ENCODE measurements around the gene CNN2. TPM values are rescaled to one million over a fixed set of nuclear protein-coding genes. Genes with fewer than 3 reads are reported as not detected.

Gene CNN2
- total and polyA plus RNA-seq, 2 of the 13 experiments (the other 11 are each of a cell fraction or from before 2014, with no cell fraction given) = 63.6 to 70.0 TPM

GRCh38 chr19:1026783-1027649 is 608 bp downstream of the CNN2 start (continued):
- TF ChIP-seq ZBTB10 (CRISPR knock-in tag; IDR thresholded peaks at IDR 0.05; ENCODE audit: borderline replicate concordance) (peak; percentile 89), GABPB1 (CRISPR knock-in tag; IDR thresholded peaks at IDR 0.05) (no peak), ZNF605 (CRISPR knock-in tag; IDR thresholded peaks at IDR 0.05) (no peak), YY1 (IDR thresholded peaks at IDR 0.05; ENCODE audit: insufficient read depth, insufficient replicate concordance, low read depth, low read length) (no peak), HOXD1 (CRISPR knock-in tag; IDR thresholded peaks at IDR 0.05) (0 out of 2 replicates have a peak, but pooled peaks have one; percentile 29), TARDBP (CRISPR knock-in tag; IDR thresholded peaks at IDR 0.05) (no peak; the same call in 1 of the 2 replicates), ZNF562 (CRISPR knock-in tag; IDR thresholded peaks at IDR 0.05; ENCODE audit: borderline replicate concordance) (no peak), ZNF589 (CRISPR knock-in tag; conservative IDR thresholded peaks at IDR 0.05) (no peak), ARNT2 (CRISPR knock-in tag; IDR thresholded peaks at IDR 0.05; ENCODE audit: low read depth) (0 out of 2 replicates have a peak, but pooled peaks have one; percentile 6), RBFOX2 (IDR thresholded peaks at IDR 0.05; ENCODE audit: low read depth, low read length) (0 out of 2 replicates have a peak, but pooled peaks have one; percentile 1), SALL2 (CRISPR knock-in tag; IDR thresholded peaks at IDR 0.05) (0 out of 2 replicates have a peak, but pooled peaks have one; percentile 30), CAMTA2 (CRISPR knock-in tag; IDR thresholded peaks at IDR 0.05; ENCODE audit: borderline replicate concordance) (0 out of 2 replicates have a peak, but pooled peaks have one; percentile 41), MAFG (CRISPR knock-in tag; IDR thresholded peaks at IDR 0.05) (no peak), SCMH1 (CRISPR knock-in tag; IDR thresholded peaks at IDR 0.05; ENCODE audit: borderline replicate concordance) (no peak), THRA (CRISPR knock-in tag; IDR thresholded peaks at IDR 0.05; ENCODE audit: borderline replicate concordance) (no peak), TERF1 (CRISPR knock-in tag; IDR thresholded peaks at IDR 0.05) (no peak), CCAR2 (optimal IDR thresholded peaks at IDR 0.05; ENCODE audit: low read depth, low read length) (no peak), NBN (conservative IDR thresholded peaks at IDR 0.05) (no peak), ISX (CRISPR knock-in tag; conservative IDR thresholded peaks at IDR 0.05) (no peak), EP300 (IDR thresholded peaks at IDR 0.05; ENCODE audit: low read depth in 2 of 2, low read length in 2 of 2) (no peak), EP300 (CRISPR knock-in tag; IDR thresholded peaks at IDR 0.05; ENCODE audit: borderline replicate concordance) (no peak), SRSF1 (optimal IDR thresholded peaks at IDR 0.05; ENCODE audit: low read depth, low read length) (peak; percentile 66), SOX13 (IDR thresholded peaks at IDR 0.05) (no peak), SOX13 (CRISPR knock-in tag; conservative IDR thresholded peaks at IDR 0.05 in 1 of 2, IDR thresholded peaks at IDR 0.05 in 1 of 2) (no peak)

Measured in HepG2 (cell line).